ENCODE measurements around the gene ZNF681.

- TF ChIP-seq POLR2A (IDR thresholded peaks at IDR 0.05; ENCODE audit: low read depth) (no peak), POLR2AphosphoS5 (IDR thresholded peaks at IDR 0.05) (no peak)
Observed at GRCh38 chr19:23769691-23770468, 11.2 kb upstream of the ZNF681 start.
